Measurements from ENCODE around the gene ISOC1.

The ISOC1 gene

DNA sequence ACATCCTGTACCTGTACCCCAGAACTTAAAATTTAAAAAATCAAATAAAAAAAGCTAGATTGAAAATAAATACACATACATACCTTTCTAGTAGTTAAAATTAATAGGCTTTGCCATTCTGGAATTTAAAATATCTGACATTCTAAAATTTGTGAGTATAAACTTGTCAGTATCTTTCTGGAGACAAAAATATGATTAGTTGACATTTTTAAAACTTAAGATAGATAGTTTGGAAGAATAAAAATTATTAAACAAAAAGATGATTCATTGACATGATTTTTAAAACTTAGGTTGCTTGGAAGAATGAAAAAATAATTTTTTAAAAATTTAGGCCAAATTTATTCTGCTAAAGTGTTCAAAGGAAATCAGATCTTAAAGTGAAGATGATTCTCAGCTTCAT is 43.1 kb downstream of the ISOC1 start:
- DNase-seq, result no peak

GRCh38 chr5:129141078-129141477 is 46.5 kb downstream of the ISOC1 start:
- DNase-seq, result no peak

GRCh38 chr5:129141696-129142095 is 47.1 kb downstream of the ISOC1 start:
- no peak for DNase-seq

GRCh38 chr5:129155876-129156275 is 61.3 kb downstream of the ISOC1 start:
- no peak for DNase-seq

- no peak for DNase-seq
Observed at GRCh38 chr5:129161830-129162229, 67.3 kb downstream of the ISOC1 start.
